NK-92 treated with Interleukin-12 subunit alpha and Interleukin-12 subunit beta, amount 100 ng/mL, for 24 hours (cell line): ENCODE data around the gene TTC7B.
"Not testable (repeated sequence)": the region's sequence is repeated elsewhere in the genome, so short reads cannot be mapped to it uniquely, and the experiment has no call there.

Experiments used
- DNase-seq: peaks from one replicate; lab custom pipeline; 2025; lab: John Stamatoyannopoulos, UW

TTC7B gene

GRCh38 chr14:90815822-90816662 is at the start of gene TTC7B:
Gene TTC7B (minus strand): TSS chr14:90816430. CDS start chr14:90816295, 135 bp downstream.
- DNase-seq: no peak

- DNase-seq: no peak
Measured at GRCh38 chr14:90864741-90865140, 48.5 kb upstream of the TTC7B start.

GRCh38 chr14:90858511-90858910 is 42.3 kb upstream of the TTC7B start:
- DNase-seq: no peak

- no peak for DNase-seq
Measured at GRCh38 chr14:90857866-90858265, 41.6 kb upstream of the TTC7B start.

- DNase-seq: not testable (repeated sequence)
Measured at GRCh38 chr14:90856115-90856514, 39.9 kb upstream of the TTC7B start.

GRCh38 chr14:90853116-90853515 is 36.9 kb upstream of the TTC7B start:
- DNase-seq: no peak

- DNase-seq: no peak
Measured at GRCh38 chr14:90851327-90852036, 35.3 kb upstream of the TTC7B start.

GRCh38 chr14:90850487-90850886 is 34.3 kb upstream of the TTC7B start:
- DNase-seq: no peak

GRCh38 chr14:90849787-90850444 is 33.7 kb upstream of the TTC7B start:
- no peak for DNase-seq

GRCh38 chr14:90848944-90849731 is 32.9 kb upstream of the TTC7B start:
- DNase-seq: no peak

- no peak for DNase-seq
Measured at GRCh38 chr14:90846511-90846910, 30.3 kb upstream of the TTC7B start.

- no peak for DNase-seq
Measured at GRCh38 chr14:90844321-90844720, 28.1 kb upstream of the TTC7B start.

GRCh38 chr14:90842726-90843125 is 26.5 kb upstream of the TTC7B start:
- no peak for DNase-seq

- not testable (repeated sequence) for DNase-seq
Measured at GRCh38 chr14:90840667-90841066, 24.4 kb upstream of the TTC7B start.

GRCh38 chr14:90839889-90840266 is 23.6 kb upstream of the TTC7B start:
- DNase-seq: no peak

- DNase-seq: no peak
Measured at GRCh38 chr14:90839024-90839888, 23.0 kb upstream of the TTC7B start.

GRCh38 chr14:90838531-90838930 is 22.3 kb upstream of the TTC7B start:
- DNase-seq: not testable (repeated sequence)

- DNase-seq: no peak
Measured at GRCh38 chr14:90837355-90837754, 21.1 kb upstream of the TTC7B start.

GRCh38 chr14:90836692-90837063 is 20.4 kb upstream of the TTC7B start:
- no peak for DNase-seq

- DNase-seq: no peak
Measured at GRCh38 chr14:90831821-90832220, 15.6 kb upstream of the TTC7B start.
